ENCODE results near the gene HBQ1.
"Not testable (repeated sequence)": the region's sequence is repeated elsewhere in the genome, so short reads cannot be mapped to it uniquely, and the experiment has no call there.

The HBQ1 gene

DNA sequence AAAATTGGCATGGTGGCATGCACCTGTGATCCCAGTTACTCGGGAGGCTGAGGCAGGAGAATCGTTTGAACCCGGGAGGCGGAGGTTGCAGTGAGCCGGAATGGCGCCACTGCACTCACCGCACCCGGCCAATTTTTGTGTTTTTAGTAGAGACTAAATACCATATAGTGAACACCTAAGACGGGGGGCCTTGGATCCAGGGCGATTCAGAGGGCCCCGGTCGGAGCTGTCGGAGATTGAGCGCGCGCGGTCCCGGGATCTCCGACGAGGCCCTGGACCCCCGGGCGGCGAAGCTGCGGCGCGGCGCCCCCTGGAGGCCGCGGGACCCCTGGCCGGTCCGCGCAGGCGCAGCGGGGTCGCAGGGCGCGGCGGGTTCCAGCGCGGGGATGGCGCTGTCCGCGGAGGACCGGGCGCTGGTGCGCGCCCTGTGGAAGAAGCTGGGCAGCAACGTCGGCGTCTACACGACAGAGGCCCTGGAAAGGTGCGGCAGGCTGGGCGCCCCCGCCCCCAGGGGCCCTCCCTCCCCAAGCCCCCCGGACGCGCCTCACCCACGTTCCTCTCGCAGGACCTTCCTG lies at the start of gene HBQ1:
Gene HBQ1, plus strand, starts transcription at position 359 of the 575 bp plus-strand sequence. Its CDS starts 28 bp downstream, at position 387.
- no peak for DNase-seq (ENCODE audit: low read depth)

DNA sequence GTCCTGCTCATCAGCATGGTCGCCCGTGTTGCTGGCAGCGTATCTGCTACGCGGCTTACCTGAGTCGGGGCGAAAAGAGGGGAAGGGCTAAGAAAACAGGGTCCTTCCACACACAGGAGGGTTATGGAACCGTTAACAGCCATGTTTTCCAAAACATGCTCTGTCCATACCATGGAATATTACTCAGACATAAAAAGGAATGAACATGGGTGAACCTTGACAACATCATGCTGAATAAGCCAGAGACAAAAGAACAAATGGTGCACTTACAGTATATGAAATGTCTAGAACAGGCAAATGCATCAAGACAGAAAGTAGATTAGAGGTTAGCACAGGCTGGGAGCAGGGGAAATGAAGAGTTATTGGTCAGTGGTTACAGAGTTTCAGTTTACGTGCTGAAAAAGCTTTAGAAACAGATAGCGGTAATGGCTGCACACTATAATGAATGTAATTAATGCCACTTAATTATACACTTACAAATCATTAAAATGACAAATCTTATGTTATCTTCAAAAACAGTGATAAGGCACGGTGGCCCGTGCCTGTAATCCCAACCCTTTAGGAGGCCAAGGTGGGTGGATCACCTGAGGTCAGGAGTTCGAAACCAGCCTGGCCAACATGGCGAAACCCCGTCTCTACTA lies 49.6 kb upstream of the HBQ1 start:
- DNase-seq (ENCODE audit: low read depth) = no peak

DNA sequence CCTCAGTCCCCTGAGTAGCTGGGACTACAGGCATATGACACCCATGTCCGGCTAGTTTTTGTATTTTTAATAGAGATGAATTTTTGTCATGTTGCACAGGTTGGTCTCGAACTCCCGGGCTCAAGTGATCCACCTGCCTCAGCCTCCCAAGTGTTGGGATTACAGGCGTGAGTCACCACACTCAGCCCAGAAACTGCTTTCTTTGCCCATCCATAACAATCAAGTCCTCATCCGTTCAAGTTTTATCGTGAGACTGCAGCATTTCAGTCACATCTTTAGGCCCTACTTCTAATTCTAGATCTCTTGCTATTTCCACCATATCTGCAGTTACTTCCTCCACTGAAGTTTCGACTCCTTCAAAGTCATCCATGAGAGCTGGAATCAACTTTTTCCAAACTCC lies 48.1 kb upstream of the HBQ1 start:
- no peak for DNase-seq (ENCODE audit: low read depth)

DNA sequence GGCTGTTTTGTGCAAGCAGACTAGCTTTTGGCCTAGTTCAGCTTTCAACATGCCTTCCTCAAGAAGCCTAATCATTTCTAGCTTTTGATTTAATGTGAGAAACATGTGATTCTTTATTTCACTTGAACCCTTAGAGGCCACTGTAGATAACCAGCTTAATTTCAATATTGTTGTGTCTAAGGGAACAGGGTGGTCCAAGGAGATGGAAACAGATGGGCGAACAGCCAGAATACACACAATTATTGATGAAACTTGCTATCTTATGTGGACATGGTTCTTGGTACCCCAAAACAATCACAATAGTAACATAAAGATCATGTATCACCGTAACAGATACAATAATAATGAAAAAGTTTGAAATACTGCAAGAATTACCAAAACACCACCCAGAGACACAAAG lies 46.5 kb upstream of the HBQ1 start:
- DNase-seq (ENCODE audit: low read depth) = no peak

DNA sequence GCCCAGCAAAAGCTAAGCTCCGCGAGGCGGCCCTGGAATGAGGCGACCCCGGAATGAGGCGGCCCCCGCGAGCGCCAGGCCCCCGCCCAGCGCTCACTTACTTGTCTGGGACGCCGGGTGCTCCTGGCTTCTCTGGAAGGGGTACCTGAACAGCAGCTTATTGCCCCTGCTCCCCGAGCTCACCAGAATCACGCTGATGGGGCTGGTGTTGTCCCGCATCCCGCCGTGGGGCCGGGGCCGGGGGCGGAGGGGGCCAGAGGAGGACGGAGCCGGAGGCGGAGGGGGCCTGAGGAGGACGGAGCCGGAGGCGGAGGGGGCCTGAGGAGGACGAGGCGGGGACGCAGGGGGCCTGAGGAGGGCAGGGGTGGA lies 42.2 kb upstream of the HBQ1 start:
- DNase-seq (ENCODE audit: low read depth) = no peak

DNA sequence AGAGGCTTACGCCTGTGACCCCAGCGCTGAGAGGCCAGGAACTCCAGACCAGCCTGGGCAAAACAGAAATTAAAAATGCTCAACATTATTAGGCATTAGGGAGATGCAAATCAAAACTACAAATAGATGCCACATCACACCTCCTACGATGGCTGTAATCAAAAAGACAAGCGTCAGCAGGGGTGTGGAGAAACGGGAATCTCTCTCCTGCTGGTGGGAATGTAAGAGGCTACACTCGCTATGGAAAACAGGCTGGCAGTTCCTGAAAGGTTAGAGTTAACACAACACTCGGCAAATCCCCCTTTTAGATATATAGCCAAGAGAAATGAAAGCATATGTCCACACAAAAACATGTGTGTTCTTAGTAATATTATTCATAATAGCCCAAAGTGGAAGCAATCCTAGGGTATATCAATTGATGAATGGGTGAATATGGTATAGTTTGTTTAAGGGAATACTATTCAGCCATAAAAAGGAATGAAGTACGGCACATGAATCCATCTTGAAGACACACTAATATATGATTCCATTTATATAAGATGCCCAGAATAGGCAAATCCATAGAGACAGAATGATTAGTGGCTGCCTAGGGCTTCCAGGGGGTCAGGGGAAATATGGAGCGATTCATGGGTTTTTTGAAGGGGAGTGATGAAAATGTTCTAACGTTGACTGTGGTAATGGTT lies 39.9 kb upstream of the HBQ1 start:
- DNase-seq (ENCODE audit: low read depth) = no peak

DNA sequence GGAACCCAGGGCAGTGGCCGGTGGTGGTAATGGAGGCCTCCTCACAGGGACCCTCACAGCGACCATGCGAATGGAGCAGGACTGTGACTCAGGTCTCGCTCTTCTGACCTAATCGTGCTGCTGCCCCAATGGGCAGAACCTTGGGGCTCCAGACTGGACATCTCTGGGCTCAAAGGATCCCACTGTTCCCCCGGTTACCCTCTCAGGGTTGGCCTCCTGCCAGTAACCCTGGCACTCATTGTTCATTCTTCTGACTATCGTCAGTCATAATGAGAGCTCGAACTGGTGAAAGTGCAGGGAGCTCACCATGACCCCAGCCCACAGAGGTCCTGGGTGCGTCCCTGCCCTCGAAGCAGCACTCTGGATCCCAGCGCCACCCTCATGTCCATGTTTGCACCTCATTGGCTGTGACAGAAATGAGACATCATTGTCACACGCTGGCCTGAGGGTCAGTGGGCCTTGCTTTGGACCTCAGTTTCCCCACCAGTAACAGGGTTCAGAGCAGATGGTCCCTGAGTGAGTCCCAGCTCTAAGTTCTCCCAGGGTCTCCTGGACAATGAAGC lies 37.8 kb upstream of the HBQ1 start:
- no peak for DNase-seq (ENCODE audit: low read depth)

DNA sequence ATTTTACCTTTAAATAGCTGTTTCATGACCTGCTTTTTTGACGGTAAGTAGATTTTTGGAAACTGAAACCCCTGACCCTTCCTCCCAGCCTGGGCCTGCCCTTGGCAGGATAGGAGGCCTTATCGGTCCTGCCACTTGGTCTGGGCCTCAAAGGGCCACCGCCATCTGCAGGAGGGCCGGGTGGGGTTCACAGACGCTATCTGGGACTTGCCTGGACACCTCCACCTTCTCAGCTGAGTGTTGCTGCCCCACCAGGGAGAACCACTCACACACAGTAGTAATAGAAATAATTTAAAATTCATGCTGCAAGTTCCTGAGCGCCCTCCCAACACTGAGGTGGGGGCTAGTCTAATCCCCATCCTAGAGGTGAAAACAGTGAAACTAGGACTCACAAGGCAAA lies 37.2 kb upstream of the HBQ1 start:
- DNase-seq (ENCODE audit: low read depth) = no peak

DNA sequence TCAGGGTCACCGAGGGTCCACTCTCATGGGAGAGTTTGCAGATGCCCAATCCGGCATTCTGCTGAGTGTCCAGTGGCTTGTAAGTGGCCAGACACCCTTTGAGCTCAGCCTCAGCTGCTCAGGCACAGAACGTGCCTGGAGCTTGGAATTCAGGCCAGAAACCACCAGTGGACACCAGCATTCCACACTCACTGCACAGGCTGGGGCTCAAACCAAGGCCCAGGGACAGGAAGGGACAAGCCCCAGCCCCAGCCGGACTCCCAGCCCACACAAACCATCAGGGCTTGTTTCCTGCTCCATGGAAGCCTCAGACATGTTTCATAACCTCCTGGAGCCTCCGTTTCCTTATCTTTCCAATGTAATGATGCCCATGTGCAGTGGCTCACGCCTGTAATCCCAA lies 36.8 kb upstream of the HBQ1 start:
- no peak for DNase-seq (ENCODE audit: low read depth)

DNA sequence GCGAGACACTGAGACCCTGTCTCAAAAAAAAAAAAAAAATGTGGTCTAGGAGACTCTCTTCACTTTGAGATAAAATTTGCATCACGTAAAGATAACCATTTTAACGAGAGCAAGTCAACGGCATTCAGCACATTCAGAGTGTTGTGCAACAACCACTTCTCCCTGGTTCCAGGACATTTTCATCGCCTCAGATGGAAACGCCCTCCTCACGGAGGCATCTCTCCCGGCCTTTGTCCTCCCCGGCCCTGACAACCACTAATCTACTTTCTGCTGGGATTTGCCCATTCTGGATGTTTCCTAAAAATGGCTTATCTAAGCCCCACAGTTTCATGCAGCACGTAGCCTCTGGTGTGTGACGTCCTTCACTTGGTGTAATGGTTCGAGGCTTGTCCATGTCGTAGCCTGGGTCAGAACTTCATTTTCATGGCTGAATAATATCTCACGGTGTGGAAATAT lies 35.4 kb upstream of the HBQ1 start:
- DNase-seq (ENCODE audit: low read depth) = no peak

DNA sequence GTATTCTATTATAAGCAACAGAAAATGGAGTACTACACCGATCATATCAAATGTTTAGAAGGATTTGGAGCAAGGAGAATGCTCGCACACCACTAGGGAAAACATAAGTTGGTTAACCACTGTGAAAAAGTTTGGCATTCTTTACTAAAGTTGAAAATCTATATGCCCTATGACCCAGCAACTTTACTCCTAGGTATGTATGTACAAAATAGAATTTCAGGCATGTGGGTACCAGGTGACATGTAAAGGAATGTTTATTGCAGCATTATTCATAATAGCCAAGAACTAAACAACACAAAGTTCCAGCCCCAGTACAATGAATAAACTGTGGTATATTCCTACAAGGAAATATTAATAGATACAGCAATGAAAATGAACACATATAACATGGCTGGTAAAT lies 33.6 kb upstream of the HBQ1 start:
- no peak for DNase-seq (ENCODE audit: low read depth)

DNA sequence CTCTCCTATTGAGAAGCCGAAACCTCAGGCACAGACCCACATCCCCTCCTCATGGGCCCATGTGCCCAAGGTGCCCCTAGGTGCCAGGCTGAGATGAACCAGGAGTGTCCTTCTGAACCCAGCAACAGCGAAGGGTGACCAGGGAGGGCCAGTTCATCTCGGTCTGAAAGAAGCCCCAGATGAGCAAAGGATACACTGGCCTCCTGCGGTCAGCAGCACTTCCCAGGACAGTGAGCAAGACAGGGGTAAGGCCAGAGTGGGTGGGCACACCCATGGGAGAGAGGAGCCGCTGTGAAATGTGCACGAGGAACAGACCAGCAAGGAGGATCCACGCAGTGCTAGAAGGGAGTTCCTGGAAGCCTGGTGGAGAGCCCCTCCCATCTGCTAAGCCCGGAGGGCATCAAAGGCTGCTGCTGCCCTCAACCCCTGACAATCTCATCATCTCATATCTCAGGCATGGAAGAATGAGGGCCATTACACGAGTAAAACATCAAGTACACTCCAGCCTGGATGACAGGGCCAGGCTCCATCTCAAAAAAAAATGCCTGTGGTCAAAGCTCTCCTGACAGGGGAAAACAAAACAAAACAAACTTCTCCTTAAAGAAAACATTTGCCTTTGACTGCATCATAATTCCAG lies 31.1 kb upstream of the HBQ1 start:
- no peak for DNase-seq (ENCODE audit: low read depth)

DNA sequence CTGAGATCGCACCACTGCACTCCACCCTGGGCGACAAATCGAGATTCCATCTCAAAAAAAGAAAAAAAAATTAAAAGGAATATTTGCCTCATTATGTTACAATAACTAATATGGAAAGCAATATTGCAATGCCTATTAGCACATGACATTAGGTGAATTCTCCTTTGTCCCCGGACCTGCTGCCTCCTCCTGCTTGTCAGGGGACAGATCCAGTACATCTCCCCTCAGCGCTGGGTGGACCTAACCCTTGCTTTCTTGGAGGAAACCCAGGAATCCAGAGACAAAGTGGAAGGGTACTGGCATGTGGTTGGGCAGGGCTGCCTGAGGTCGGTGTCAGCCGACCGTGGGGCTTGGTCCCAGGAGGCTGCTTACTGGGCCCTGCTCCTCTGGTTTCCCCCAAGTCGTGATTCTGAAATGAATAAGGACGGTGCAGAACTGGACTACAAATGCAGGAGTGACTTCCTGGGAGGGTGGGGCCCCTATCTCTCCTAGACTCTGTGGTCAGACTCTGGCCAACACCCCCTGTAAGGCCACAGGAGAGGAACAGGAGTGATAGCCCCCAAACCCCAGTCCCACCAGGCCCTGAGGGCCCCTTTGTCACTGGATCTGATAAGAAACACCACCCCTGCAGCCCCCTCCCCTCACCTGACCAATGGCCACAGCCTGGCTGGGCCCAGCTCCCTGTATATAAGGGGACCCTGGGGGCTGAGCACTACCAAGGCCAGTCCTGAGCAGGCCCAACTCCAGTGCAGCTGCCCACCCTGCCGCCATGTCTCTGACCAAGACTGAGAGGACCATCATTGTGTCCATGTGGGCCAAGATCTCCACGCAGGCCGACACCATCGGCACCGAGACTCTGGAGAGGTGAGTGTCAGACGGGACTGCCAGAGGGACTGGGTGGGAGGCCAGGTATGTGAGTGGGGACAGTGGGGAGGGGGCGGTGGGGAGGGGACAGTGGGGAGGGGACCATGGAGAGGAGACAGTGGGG lies 27.8 kb upstream of the HBQ1 start, which contains the start of gene HBZ:
Gene HBZ, plus strand, starts transcription at position 504 of the 988 bp plus-strand sequence. Its CDS starts 266 bp downstream, at position 770.
- DNase-seq (ENCODE audit: low read depth) = no peak

DNA sequence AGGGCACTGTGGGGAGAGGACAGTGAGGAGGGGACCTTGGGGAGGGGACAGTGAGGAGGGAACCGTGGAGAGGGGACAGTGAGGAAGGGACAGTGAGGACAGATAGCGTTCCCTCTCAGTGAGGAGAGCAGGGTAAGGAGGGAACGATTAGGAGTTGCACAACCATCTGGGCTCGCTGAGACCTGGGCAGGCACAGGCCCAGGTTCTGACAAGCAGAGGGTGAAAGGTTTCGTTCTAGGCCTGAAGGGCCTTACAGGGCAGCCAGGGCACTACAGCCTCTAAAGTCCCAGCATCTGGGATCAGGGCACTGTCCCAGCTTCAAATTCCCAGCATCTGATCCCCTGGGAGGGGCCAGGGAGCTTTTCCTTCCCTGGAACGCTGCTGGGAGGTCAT lies 27.1 kb upstream of the HBQ1 start:
- not testable (repeated sequence) for DNase-seq (ENCODE audit: low read depth)

DNA sequence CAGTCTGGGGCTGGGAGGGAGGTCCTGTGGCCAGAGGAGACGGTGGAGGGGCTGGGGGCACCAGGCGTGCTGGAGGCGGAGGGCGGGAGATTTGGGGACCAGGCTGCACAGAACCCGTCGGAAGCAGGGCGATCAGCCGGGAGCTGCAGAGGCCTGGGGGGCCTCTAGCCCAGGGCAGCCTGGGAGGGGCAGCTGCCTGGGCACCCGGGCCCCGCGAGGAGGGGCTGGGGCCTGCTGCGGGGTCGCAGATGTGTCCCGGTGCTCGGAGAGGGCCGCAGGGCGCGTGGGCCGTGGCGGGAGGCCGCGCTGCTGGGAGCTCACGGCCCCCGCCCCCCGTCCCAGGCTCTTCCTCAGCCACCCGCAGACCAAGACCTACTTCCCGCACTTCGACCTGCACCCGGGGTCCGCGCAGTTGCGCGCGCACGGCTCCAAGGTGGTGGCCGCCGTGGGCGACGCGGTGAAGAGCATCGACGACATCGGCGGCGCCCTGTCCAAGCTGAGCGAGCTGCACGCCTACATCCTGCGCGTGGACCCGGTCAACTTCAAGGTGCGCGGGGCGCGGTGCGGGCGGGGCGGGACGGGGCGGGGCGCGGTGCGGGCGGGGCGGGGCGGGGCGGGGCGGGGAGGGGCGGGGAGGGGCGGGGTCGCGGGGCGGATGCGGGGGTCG lies 26.6 kb upstream of the HBQ1 start:
- DNase-seq (ENCODE audit: low read depth) = not testable (repeated sequence)

DNA sequence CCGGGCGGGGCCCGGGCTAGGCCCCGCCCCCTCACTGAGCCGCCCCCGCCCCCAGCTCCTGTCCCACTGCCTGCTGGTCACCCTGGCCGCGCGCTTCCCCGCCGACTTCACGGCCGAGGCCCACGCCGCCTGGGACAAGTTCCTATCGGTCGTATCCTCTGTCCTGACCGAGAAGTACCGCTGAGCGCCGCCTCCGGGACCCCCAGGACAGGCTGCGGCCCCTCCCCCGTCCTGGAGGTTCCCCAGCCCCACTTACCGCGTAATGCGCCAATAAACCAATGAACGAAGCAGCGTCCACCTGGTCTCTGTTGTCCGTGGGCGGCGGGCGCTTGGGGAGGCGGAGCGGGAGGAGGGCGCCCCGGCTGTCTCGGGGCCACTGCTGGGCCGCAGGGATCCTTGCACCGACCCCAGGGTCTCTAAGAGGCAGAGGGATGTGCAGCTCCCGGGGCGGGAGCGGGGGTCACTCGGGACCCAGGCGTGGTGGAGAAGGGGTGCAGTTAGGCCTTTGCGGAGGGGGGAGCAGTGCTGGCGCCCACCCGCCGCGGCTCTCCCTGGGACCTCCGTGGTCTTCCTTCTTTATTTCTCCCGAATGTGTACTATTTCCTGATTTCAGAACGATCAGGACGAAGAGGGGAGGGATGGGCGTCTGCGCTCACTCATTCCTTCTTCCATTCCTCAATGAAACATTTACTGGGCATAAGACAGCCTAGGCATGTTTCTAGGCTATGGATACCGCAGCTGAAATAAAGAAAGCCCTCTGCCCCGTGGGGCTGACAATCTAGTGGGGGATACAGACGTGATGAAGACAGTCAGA lies 25.8 kb upstream of the HBQ1 start:
- DNase-seq (ENCODE audit: low read depth) = no peak

DNA sequence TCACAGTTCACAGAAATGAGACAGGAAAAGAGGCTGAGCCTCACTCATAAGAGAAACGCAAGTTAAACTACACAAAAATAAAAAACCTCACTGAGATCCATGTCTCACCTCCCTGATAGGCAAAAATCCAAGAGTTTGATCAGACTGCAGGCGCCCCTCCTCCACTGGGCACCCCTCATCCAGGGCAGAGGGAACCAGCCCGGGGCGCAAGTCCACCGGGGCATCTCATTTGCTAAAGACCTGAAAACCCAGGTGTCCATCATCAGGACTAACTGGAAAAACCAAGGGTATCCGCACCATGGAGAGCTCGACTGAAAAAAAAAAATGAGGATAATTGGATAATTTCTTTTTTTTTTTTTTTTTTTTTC lies 25.2 kb upstream of the HBQ1 start:
- no peak for DNase-seq (ENCODE audit: low read depth)

DNA sequence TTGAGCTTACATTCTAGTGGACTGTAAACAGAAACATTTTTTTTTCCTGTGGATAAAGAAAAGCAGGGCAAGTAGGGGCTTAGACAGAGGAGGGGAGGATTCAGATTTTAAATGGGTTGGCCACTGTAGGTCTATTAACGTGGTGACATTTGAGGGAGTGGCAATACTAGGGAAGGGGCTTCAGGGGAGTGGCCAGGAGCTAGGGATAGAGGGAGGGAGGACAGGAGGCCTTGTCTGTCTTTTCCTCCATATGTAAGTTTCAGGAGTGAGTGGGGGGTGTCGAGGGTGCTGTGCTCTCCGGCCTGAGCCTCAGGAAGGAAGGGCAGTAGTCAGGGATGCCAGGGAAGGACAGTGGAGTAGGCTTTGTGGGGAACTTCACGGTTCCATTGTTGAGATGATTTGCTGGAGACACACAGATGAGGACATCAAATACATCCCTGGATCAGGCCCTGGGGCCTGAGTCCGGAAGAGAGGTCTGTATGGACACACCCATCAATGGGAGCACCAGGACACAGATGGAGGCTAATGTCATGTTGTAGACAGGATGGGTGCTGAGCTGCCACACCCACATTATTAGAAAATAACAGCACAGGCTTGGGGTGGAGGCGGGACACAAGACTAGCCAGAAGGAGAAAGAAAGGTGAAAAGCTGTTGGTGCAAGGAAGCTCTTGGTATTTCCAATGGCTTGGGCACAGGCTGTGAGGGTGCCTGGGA lies 21.0 kb upstream of the HBQ1 start:
- DNase-seq (ENCODE audit: low read depth) = no peak

DNA sequence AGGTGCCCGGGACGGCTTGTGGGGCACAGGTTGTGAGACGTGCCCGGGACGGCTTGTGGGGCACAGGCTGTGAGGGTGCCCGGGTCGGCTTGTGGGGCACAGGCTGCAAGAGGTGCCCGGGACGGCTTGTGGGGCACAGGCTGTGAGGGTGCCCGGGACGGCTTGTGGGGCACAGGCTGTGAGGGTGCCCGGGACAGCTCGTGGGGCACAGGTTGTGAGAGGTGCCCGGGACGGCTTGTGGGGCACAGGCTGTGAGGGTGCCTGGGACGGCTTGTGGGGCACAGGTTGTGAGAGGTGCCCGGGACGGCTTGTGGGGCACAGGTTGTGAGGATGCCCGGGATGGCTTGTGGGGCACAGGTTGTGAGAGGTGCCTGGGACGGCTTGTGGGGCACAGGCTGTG lies 20.0 kb upstream of the HBQ1 start:
- DNase-seq (ENCODE audit: low read depth) = not testable (repeated sequence)
